ENCODE results near the gene ZSCAN31. TPM values are rescaled to one million over a fixed set of nuclear protein-coding genes. Genes with fewer than 3 reads are reported as not detected.

Gene ZSCAN31
- total and polyA plus RNA-seq, 9 of the 15 experiments (the other 6 are each of a cell fraction or from before 2014, with no cell fraction given) = 3.9 to 12.1 (median 7.0) TPM

DNA sequence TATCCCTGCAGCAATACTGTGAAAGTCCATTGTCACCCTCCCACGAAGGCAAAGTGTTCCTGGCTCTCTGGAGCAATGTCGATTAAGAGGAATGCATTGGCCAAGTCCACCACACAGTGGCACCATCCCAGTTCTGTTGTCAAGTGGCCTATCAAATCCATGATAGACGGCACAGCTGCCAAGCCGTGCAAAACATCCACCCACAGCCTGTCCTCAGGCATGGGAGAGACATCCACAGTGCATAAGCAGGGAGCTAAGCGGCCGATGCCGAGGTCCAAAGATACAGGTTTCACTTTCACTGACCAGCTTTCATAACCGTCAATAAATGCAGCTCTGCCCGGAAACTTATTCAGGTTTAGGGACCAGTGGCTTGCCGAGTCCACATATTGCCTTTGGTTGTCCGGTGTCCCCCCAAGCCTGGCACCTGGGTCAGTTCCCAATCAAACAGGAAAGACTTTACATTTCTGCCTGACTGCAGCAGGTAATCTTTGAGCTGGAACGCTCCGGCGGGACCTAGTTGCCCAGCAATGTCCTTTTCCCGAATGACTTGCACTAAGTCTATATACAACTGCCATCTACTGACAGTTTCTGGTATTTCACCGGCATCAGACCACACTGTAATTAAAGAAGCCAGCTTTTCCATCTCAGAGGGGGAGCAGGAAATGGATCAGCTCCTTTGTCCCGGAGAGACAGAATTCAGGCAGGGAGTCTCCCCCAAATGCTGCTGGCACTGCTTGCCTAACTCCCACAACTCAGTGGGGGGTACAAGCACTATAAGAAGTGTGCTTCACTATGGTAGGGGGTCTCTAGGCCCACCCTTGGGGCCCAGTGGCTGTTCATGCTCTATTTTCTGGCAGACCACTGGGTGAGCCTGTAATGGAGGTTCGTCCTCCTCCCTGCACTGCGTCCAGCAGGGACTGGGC, 20.1 kb upstream of the ZSCAN31 start (continued):
- TF ChIP-seq, protein P1, sequence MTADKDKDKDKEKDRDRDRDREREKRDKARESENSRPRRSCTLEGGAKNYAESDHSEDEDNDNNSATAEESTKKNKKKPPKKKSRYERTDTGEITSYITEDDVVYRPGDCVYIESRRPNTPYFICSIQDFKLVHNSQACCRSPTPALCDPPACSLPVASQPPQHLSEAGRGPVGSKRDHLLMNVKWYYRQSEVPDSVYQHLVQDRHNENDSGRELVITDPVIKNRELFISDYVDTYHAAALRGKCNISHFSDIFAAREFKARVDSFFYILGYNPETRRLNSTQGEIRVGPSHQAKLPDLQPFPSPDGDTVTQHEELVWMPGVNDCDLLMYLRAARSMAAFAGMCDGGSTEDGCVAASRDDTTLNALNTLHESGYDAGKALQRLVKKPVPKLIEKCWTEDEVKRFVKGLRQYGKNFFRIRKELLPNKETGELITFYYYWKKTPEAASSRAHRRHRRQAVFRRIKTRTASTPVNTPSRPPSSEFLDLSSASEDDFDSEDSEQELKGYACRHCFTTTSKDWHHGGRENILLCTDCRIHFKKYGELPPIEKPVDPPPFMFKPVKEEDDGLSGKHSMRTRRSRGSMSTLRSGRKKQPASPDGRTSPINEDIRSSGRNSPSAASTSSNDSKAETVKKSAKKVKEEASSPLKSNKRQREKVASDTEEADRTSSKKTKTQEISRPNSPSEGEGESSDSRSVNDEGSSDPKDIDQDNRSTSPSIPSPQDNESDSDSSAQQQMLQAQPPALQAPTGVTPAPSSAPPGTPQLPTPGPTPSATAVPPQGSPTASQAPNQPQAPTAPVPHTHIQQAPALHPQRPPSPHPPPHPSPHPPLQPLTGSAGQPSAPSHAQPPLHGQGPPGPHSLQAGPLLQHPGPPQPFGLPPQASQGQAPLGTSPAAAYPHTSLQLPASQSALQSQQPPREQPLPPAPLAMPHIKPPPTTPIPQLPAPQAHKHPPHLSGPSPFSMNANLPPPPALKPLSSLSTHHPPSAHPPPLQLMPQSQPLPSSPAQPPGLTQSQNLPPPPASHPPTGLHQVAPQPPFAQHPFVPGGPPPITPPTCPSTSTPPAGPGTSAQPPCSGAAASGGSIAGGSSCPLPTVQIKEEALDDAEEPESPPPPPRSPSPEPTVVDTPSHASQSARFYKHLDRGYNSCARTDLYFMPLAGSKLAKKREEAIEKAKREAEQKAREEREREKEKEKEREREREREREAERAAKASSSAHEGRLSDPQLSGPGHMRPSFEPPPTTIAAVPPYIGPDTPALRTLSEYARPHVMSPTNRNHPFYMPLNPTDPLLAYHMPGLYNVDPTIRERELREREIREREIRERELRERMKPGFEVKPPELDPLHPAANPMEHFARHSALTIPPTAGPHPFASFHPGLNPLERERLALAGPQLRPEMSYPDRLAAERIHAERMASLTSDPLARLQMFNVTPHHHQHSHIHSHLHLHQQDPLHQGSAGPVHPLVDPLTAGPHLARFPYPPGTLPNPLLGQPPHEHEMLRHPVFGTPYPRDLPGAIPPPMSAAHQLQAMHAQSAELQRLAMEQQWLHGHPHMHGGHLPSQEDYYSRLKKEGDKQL (CRISPR knock-in tag; IDR thresholded peaks at IDR 0.05; ENCODE audit: borderline replicate concordance) = no peak
- peak; percentile 58; the same call in 1 of the 2 replicates for TF ChIP-seq TOE1 (IDR thresholded peaks at IDR 0.05; ENCODE audit: borderline replicate concordance)
- no peak for TF ChIP-seq TOE1 (CRISPR knock-in tag; IDR thresholded peaks at IDR 0.05; ENCODE audit: borderline replicate concordance, low read depth)
- TF ChIP-seq ZEB2 (IDR thresholded peaks at IDR 0.05) = peak; percentile 10; the same call in 1 of the 2 replicates
- TF ChIP-seq ASH1L (IDR thresholded peaks at IDR 0.05; ENCODE audit: borderline replicate concordance, low read depth, partially characterized antibody) = no peak
- TF ChIP-seq, protein P2, sequence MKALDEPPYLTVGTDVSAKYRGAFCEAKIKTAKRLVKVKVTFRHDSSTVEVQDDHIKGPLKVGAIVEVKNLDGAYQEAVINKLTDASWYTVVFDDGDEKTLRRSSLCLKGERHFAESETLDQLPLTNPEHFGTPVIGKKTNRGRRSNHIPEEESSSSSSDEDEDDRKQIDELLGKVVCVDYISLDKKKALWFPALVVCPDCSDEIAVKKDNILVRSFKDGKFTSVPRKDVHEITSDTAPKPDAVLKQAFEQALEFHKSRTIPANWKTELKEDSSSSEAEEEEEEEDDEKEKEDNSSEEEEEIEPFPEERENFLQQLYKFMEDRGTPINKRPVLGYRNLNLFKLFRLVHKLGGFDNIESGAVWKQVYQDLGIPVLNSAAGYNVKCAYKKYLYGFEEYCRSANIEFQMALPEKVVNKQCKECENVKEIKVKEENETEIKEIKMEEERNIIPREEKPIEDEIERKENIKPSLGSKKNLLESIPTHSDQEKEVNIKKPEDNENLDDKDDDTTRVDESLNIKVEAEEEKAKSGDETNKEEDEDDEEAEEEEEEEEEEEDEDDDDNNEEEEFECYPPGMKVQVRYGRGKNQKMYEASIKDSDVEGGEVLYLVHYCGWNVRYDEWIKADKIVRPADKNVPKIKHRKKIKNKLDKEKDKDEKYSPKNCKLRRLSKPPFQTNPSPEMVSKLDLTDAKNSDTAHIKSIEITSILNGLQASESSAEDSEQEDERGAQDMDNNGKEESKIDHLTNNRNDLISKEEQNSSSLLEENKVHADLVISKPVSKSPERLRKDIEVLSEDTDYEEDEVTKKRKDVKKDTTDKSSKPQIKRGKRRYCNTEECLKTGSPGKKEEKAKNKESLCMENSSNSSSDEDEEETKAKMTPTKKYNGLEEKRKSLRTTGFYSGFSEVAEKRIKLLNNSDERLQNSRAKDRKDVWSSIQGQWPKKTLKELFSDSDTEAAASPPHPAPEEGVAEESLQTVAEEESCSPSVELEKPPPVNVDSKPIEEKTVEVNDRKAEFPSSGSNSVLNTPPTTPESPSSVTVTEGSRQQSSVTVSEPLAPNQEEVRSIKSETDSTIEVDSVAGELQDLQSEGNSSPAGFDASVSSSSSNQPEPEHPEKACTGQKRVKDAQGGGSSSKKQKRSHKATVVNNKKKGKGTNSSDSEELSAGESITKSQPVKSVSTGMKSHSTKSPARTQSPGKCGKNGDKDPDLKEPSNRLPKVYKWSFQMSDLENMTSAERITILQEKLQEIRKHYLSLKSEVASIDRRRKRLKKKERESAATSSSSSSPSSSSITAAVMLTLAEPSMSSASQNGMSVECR (CRISPR knock-in tag; IDR thresholded peaks at IDR 0.05) = no peak; the same call in 1 of the 2 replicates
- no peak for TF ChIP-seq GATAD2A (IDR thresholded peaks at IDR 0.05)
- no peak for TF ChIP-seq RFX7 (CRISPR knock-in tag; IDR thresholded peaks at IDR 0.05)
- TF ChIP-seq ZNF561 (CRISPR knock-in tag; conservative IDR thresholded peaks at IDR 0.05) = no peak
- no peak for TF ChIP-seq CBX2 (IDR thresholded peaks at IDR 0.05; ENCODE audit: insufficient read depth, low read length, poor library complexity, severe bottlenecking)
- no peak for TF ChIP-seq ZNF79 (CRISPR knock-in tag; IDR thresholded peaks at IDR 0.05; ENCODE audit: low read depth)
- TF ChIP-seq HIVEP1 (CRISPR knock-in tag; IDR thresholded peaks at IDR 0.05) = no peak
- TF ChIP-seq ZNF589 (CRISPR knock-in tag; IDR thresholded peaks at IDR 0.05; ENCODE audit: low read depth) = no peak
- TF ChIP-seq SPI1 (IDR thresholded peaks at IDR 0.05; ENCODE audit: borderline replicate concordance, low read depth, low read length) = no peak
- TF ChIP-seq SETDB1 (IDR thresholded peaks at IDR 0.05; ENCODE audit: low read length) = no peak
- TF ChIP-seq NR3C1 (CRISPR knock-in tag; IDR thresholded peaks at IDR 0.05) = no peak
- TF ChIP-seq, protein P3, sequence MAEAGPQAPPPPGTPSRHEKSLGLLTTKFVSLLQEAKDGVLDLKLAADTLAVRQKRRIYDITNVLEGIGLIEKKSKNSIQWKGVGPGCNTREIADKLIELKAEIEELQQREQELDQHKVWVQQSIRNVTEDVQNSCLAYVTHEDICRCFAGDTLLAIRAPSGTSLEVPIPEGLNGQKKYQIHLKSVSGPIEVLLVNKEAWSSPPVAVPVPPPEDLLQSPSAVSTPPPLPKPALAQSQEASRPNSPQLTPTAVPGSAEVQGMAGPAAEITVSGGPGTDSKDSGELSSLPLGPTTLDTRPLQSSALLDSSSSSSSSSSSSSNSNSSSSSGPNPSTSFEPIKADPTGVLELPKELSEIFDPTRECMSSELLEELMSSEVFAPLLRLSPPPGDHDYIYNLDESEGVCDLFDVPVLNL (CRISPR knock-in tag; IDR thresholded peaks at IDR 0.05; ENCODE audit: low read depth) = no peak

All from K562 (cell line).